ENCODE results near the gene TOR2A.

DNA sequence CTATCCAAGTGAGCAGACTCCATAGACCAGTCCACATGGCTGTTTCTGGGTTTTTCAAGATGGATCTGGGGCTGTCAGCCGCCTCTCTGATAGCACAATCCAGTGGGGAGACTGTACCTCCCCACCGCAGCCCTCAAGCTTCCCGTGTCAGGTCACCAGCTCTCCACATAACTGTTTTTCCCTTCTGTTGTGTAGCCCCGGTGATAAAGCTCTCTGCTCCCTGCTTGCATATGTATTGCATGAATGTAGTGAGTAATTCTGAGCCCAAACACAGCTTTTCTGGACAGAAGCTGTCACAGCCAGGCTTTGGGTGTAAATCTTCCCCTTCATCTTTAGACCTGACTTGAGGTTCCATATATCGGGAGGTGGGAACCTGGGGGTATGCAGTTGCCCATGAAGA is 51.4 kb downstream of the TOR2A start:
- TF ChIP-seq, protein P1, sequence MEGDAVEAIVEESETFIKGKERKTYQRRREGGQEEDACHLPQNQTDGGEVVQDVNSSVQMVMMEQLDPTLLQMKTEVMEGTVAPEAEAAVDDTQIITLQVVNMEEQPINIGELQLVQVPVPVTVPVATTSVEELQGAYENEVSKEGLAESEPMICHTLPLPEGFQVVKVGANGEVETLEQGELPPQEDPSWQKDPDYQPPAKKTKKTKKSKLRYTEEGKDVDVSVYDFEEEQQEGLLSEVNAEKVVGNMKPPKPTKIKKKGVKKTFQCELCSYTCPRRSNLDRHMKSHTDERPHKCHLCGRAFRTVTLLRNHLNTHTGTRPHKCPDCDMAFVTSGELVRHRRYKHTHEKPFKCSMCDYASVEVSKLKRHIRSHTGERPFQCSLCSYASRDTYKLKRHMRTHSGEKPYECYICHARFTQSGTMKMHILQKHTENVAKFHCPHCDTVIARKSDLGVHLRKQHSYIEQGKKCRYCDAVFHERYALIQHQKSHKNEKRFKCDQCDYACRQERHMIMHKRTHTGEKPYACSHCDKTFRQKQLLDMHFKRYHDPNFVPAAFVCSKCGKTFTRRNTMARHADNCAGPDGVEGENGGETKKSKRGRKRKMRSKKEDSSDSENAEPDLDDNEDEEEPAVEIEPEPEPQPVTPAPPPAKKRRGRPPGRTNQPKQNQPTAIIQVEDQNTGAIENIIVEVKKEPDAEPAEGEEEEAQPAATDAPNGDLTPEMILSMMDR (IDR thresholded peaks at IDR 0.05): no peak
- TF ChIP-seq POLR2A (IDR thresholded peaks at IDR 0.05): no peak

Measured in ovary (tissue), 3 donors.